Transverse colon (tissue), 4 donors: ENCODE data around the gene IMMP2L. TPM values are rescaled to one million over a fixed set of nuclear protein-coding genes. Genes with fewer than 3 reads are reported as not detected.

ENCODE experiments used
- DNase-seq: peaks from one replicate; pipeline ENCODE4 v3.0.0-alpha.2; 2019
- H3K27ac ChIP-seq, 4 donors: fragments of 200-600 bp; sonication (generic); 2 replicates each; pipeline ENCODE4 v1.5.1; 2016 to 2018; ENCODE audit warnings: inconsistent platforms in 4 of 4
- H3K27me3 ChIP-seq: fragments of 200-600 bp; sonication (generic); 2 replicates; pipeline ENCODE4 v1.5.1; 2017; ENCODE audit warnings: inconsistent platforms
- H3K36me3 ChIP-seq, 4 donors: fragments of 200-600 bp; sonication (generic); 2 replicates each; pipeline ENCODE4 v1.5.1; 2017 to 2019; ENCODE audit warnings: inconsistent platforms in 4 of 4
- H3K4me1 ChIP-seq, 4 donors: fragments of 200-600 bp; sonication (generic); 2 replicates each; pipeline ENCODE4 v1.5.1; 2017 to 2020; ENCODE audit warnings: inconsistent platforms in 4 of 4
- H3K4me3 ChIP-seq, 4 donors: fragments of 200-600 bp; sonication (generic); 1 replicate in 1 of 4; 2 replicates in 3 of 4; pipeline versions ENCODE4 v1.5.1 to v1.6.1; 2017 to 2019; ENCODE audit warnings: inconsistent platforms in 4 of 4
- H3K9me3 ChIP-seq, 2 donors: fragments of 200-600 bp; sonication (generic); 2 replicates each; pipeline ENCODE4 v1.5.1; 2017 to 2019; ENCODE audit warnings: inconsistent platforms in 2 of 2
- EP300 ChIP-seq: sonication (generic); formaldehyde crosslinking; IDR thresholded peaks from one replicate; pipeline ENCODE4 v1.6.1; 2017; ENCODE audit warnings: antibody characterized with exemption, low read depth
- POLR2A ChIP-seq: fragments of 450-650 bp; IDR thresholded peaks from one replicate; pipeline ENCODE4 v1.6.1; 2016; ENCODE audit warnings: antibody characterized with exemption, mild to moderate bottlenecking, moderate library complexity
- POLR2AphosphoS5 ChIP-seq, 3 donors: sonication (generic); formaldehyde crosslinking; IDR thresholded peaks; one replicate each; pipeline ENCODE4 v1.6.1; 2016; ENCODE audit warnings: antibody characterized with exemption in 3 of 3
- WGBS, 2 donors: methylation state at CpG; one replicate each; pipeline ENCODE4 v1.1.5; 2018; ENCODE audit warnings: low coverage in 1 of 2; 5-methylcytosine and 5-hydroxymethylcytosine counted together
- in situ Hi-C, 4 donors: fragments of 200-750 bp; cut with MboI; loops; one replicate each; pipeline versions ENCODE4 v1.15.0 to v1.15.1; 2017; ENCODE audit warnings: low sequenced_read_pairs in 3 of 4, low pct_ligation_motif_present in 1 of 4, low pct_unique_long_range_greater_than_20kb in 1 of 4
- intact Hi-C: fragments of 100-400 bp; cut with DNase I; formaldehyde crosslinking; loops from one replicate; pipeline ENCODE4 v1.15.1; 2023; ENCODE audit warnings: low total_unique reads
- total RNA-seq, 4 donors: library from RNA; depleted of rRNA; stranded (reverse); fragments of >200 nt; gene quantifications; one replicate each; pipeline ENCODE4 v1.1.0, GENCODE V29; 2016
- TF ChIP-seq, protein P1 (sequence below), 5 experiments: fragments of 200-600 bp in 3 of 5; fragments of 450-650 bp in 2 of 5; sonication (generic) in 3 of 5; IDR thresholded peaks; 1 replicate in 2 of 5; 2 replicates in 3 of 5; pipeline ENCODE4 v1.5.1; 2016 to 2017; ENCODE audit warnings: antibody characterized with exemption in 5 of 5, inconsistent platforms in 3 of 5, mild to moderate bottlenecking in 2 of 5, moderate library complexity in 1 of 5

Gene IMMP2L
- total RNA-seq, 4 donors from 2014 or later = 8.6 to 69.6 (median 10.9) TPM

DNA sequence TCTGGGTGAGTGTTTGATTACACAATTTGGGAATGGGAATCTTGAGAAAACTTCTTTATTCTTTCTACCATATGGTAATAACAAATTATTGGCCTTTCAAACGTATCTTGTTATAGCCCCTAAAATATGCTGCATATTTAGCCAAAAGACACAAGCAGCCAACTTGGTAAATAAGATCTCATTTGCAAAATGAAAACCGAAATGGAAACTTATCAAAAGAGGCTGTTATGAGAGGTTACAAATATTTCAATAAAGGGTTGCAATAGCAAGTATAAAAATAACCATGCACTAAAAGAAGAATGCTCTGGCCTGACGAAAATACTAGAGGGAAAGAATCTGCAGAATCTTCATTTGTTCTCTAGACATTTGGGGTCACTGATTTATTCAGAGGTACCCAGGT, 730.9 kb downstream of the IMMP2L start:
- 64 to 71% methylated on average over 3 of the region's 3 CpGs for WGBS, 2 donors
- Histone ChIP-seq H3K27ac (no peak overlapping the region), H3K4me1 (peaks cover 0 to 35% (median 14%) of the 10 kb centered on the region in 4 donors), H3K4me3 (no peak overlapping the region), H3K36me3 (no peaks in the 10 kb centered on the region), H3K27me3 (no peaks in the 10 kb centered on the region), H3K9me3 (no peaks in the 10 kb centered on the region)
- in situ Hi-C loops (no loop called here), intact Hi-C loops (no loop called here)
- no peak for DNase-seq
- TF ChIP-seq, protein P1, sequence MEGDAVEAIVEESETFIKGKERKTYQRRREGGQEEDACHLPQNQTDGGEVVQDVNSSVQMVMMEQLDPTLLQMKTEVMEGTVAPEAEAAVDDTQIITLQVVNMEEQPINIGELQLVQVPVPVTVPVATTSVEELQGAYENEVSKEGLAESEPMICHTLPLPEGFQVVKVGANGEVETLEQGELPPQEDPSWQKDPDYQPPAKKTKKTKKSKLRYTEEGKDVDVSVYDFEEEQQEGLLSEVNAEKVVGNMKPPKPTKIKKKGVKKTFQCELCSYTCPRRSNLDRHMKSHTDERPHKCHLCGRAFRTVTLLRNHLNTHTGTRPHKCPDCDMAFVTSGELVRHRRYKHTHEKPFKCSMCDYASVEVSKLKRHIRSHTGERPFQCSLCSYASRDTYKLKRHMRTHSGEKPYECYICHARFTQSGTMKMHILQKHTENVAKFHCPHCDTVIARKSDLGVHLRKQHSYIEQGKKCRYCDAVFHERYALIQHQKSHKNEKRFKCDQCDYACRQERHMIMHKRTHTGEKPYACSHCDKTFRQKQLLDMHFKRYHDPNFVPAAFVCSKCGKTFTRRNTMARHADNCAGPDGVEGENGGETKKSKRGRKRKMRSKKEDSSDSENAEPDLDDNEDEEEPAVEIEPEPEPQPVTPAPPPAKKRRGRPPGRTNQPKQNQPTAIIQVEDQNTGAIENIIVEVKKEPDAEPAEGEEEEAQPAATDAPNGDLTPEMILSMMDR (IDR thresholded peaks at IDR 0.05) = no peak
- TF ChIP-seq POLR2AphosphoS5 (IDR thresholded peaks at IDR 0.05) (no peak), EP300 (no peak), POLR2A (no peak)

DNA sequence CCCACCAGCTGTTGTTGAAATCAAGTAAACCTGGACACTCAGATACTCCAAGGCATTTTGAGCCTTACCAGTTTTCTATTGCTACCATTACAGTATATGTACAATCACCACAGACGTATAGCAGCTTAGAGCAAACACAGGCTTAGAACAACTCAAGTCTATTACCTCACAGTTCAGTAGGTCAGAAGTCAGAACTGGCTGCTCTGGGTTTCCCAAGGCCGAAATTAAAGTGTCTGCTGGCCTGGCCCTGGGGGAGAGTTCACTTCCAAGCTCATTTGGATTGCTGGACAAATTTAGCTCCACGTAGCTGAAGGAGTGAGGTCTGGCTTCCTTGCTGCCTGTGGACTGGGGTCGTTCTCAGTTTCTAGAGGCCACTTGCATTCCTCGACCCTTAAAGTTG, 731.5 kb downstream of the IMMP2L start:
- intact Hi-C loops (no loop called here), in situ Hi-C loops (no loop called here)
- TF ChIP-seq POLR2AphosphoS5 (IDR thresholded peaks at IDR 0.05) = no peak
- H3K9me3 ChIP-seq = no peaks in the 10 kb centered on the region
- H3K4me1 ChIP-seq = peaks cover 0 to 32% (median 13%) of the 10 kb centered on the region in 4 donors
- no peak for DNase-seq
- 62 to 67% methylated on average over 2 to 5 of the region's 5 CpGs for WGBS, 2 donors
- no peaks in the 10 kb centered on the region for H3K27me3 ChIP-seq
- H3K36me3 ChIP-seq = no peaks in the 10 kb centered on the region
- H3K27ac ChIP-seq = no peak overlapping the region
- H3K4me3 ChIP-seq = no peak overlapping the region

DNA sequence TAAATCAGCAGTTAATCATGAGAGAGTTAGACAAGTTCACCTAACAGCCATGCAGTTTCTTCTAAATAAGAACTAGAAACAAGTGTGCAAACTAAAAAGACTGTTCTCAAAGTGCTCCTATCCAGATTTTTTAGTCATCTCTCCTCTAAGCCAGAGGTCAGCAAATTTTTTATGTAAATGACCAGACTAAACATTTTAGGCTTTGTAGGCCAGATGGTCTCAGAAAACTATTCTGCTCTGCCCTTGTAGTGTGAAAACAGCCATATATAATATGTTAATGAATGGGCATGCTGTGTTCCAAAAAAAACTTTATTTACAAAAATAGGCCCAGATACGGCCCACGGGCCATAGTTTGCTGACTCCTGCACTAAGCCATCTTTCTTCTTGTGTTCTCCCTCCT, 734.4 kb downstream of the IMMP2L start:
- H3K4me1 ChIP-seq = peaks cover 0 to 19% (median 5%) of the 10 kb centered on the region in 4 donors
- WGBS, 2 donors = 73 to 80% methylated on average over 2 of the region's 2 CpGs
- no peak overlapping the region for H3K4me3 ChIP-seq
- H3K27ac ChIP-seq = no peak overlapping the region
- DNase-seq = no peak
- H3K27me3 ChIP-seq = no peaks in the 10 kb centered on the region
- H3K9me3 ChIP-seq = no peaks in the 10 kb centered on the region
- in situ Hi-C loops (no loop called here), intact Hi-C loops (no loop called here)
- TF ChIP-seq POLR2A = no peak
- no peaks in the 10 kb centered on the region for H3K36me3 ChIP-seq

DNA sequence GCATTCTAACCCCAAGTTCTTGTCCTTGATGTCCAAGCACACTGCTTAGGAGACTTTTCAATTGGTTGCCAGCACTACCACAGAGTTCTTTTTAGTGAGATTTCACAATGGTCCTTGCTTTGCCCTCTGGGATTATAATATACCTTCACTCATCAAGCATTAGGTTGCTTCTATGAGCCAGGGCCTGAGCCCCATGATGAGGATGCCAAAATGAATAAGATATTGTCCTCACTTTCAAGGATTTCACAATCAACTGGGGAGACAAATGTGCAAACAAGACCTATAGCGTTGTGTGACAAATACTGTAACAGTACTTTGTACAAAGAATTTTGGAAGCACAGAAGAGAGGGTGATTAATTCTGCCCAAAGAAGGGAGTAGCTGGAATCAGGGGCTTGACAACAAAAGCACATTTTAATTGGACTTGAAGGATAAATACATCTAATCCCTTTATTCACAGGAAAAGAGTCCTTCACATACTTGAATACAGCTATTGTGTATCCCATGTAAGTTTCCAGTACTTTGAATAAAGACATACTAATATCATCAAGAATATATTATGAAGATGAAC, 734.9 kb downstream of the IMMP2L start:
- intact Hi-C loops = no loop called here
- H3K4me3 ChIP-seq = no peak overlapping the region
- TF ChIP-seq POLR2A (no peak), POLR2AphosphoS5 (IDR thresholded peaks at IDR 0.05) (no peak), EP300 (no peak)
- TF ChIP-seq, protein P1 (IDR thresholded peaks at IDR 0.05) = no peak
- 50 to 77% methylated on average over 1 of the region's 1 CpG for WGBS, 2 donors
- no peaks in the 10 kb centered on the region for H3K36me3 ChIP-seq
- H3K27ac ChIP-seq = no peak overlapping the region
- no peaks in the 10 kb centered on the region for H3K27me3 ChIP-seq
- H3K4me1 ChIP-seq = peaks cover 0 to 19% (median 5%) of the 10 kb centered on the region in 4 donors
- DNase-seq = no peak
- in situ Hi-C loops = no loop called here
- H3K9me3 ChIP-seq = no peaks in the 10 kb centered on the region

DNA sequence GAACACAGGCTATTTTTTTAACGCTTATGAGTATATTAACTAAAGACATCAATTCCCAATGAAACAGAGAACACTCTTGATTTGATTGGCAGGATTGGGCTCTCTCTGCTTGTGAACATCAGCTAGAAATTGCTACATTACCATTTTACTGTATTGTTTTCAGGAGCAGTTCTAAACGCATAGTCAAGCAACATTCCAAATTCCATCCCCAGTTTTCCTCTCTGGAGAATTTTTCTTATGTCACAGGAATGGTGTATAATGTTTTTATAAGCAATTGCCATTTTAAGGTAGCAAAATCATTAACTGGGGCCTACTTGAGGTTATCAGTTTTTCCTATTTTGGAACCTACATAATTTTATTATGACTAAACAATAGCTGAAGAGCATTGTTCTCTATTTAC, 748.3 kb downstream of the IMMP2L start:
- H3K27me3 ChIP-seq = no peaks in the 10 kb centered on the region
- TF ChIP-seq, protein P1 (IDR thresholded peaks at IDR 0.05) = no peak
- no peak for TF ChIP-seq POLR2A
- in situ Hi-C loops (no loop called here), intact Hi-C loops (no loop called here)
- H3K27ac ChIP-seq = no peak overlapping the region
- WGBS, 2 donors = 78 to 96% methylated on average over 2 of the region's 2 CpGs
- no peak overlapping the region for H3K4me3 ChIP-seq
- H3K9me3 ChIP-seq = no peaks in the 10 kb centered on the region
- H3K4me1 ChIP-seq = no peaks in the 10 kb centered on the region
- DNase-seq = no peak
- no peaks in the 10 kb centered on the region for H3K36me3 ChIP-seq
